ENCODE measurements around the gene DNAJC4.

Gene DNAJC4

DNA sequence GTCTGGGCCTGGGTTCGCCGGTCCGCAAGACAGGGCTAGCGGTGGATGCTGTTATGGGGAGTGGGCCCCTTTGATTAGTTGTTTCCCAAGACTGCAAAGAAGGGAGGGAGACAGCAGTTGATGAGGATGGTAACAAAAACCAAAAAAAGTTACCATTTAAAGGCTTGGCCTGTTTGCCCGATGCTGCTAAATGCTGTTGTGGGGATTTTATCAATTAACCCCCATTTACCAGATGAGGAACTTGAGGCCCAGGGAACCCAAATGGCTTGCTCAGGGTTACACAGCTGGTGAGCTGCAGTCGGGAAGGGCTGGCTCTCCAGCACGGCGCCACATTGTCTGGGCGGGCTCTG, 7.7 kb upstream of the DNAJC4 start:
- H3K27ac ChIP-seq (ENCODE audit: low read depth, low read length): no peak overlapping the region
- no peaks in the 10 kb centered on the region for H3K9me3 ChIP-seq (ENCODE audit: control insufficient read depth, insufficient read depth, low read length)
- peaks cover 8% of the 10 kb centered on the region; the same call in 1 of the 2 replicates for H3K4me1 ChIP-seq (ENCODE audit: control insufficient read depth, insufficient read depth, low read length)
- H3K9ac ChIP-seq (ENCODE audit: low read depth, low read length): no peak overlapping the region
- peaks cover 38% of the 10 kb centered on the region for H3K36me3 ChIP-seq (ENCODE audit: control insufficient read depth, insufficient read depth, low read length)
- H3K27me3 ChIP-seq (ENCODE audit: control insufficient read depth, insufficient read depth, low read length): no peaks in the 10 kb centered on the region
- no peak overlapping the region for H3K4me3 ChIP-seq (ENCODE audit: low read depth, low read length)

- no peak overlapping the region for H3K4me3 ChIP-seq (ENCODE audit: low read depth, low read length)
- no peaks in the 10 kb centered on the region for H3K27me3 ChIP-seq (ENCODE audit: control insufficient read depth, insufficient read depth, low read length)
- H3K4me1 ChIP-seq (ENCODE audit: control insufficient read depth, insufficient read depth, low read length): peaks cover 8% of the 10 kb centered on the region; the same call in 1 of the 2 replicates
- no peak overlapping the region for H3K9ac ChIP-seq (ENCODE audit: low read depth, low read length)
- peaks cover 38% of the 10 kb centered on the region for H3K36me3 ChIP-seq (ENCODE audit: control insufficient read depth, insufficient read depth, low read length)
- no peak overlapping the region for H3K27ac ChIP-seq (ENCODE audit: low read depth, low read length)
- no peaks in the 10 kb centered on the region for H3K9me3 ChIP-seq (ENCODE audit: control insufficient read depth, insufficient read depth, low read length)
Measured at GRCh38 chr11:64223001-64223651, 7.2 kb upstream of the DNAJC4 start.

- peaks cover 38% of the 10 kb centered on the region for H3K36me3 ChIP-seq (ENCODE audit: control insufficient read depth, insufficient read depth, low read length)
- no peaks in the 10 kb centered on the region for H3K27me3 ChIP-seq (ENCODE audit: control insufficient read depth, insufficient read depth, low read length)
- no peak overlapping the region for H3K9ac ChIP-seq (ENCODE audit: low read depth, low read length)
- no peak overlapping the region for H3K4me3 ChIP-seq (ENCODE audit: low read depth, low read length)
- no peak overlapping the region for H3K27ac ChIP-seq (ENCODE audit: low read depth, low read length)
- H3K4me1 ChIP-seq (ENCODE audit: control insufficient read depth, insufficient read depth, low read length): peaks cover 8% of the 10 kb centered on the region; the same call in 1 of the 2 replicates
- H3K9me3 ChIP-seq (ENCODE audit: control insufficient read depth, insufficient read depth, low read length): no peaks in the 10 kb centered on the region
Measured at GRCh38 chr11:64224151-64224890, 6.0 kb upstream of the DNAJC4 start.

DNA sequence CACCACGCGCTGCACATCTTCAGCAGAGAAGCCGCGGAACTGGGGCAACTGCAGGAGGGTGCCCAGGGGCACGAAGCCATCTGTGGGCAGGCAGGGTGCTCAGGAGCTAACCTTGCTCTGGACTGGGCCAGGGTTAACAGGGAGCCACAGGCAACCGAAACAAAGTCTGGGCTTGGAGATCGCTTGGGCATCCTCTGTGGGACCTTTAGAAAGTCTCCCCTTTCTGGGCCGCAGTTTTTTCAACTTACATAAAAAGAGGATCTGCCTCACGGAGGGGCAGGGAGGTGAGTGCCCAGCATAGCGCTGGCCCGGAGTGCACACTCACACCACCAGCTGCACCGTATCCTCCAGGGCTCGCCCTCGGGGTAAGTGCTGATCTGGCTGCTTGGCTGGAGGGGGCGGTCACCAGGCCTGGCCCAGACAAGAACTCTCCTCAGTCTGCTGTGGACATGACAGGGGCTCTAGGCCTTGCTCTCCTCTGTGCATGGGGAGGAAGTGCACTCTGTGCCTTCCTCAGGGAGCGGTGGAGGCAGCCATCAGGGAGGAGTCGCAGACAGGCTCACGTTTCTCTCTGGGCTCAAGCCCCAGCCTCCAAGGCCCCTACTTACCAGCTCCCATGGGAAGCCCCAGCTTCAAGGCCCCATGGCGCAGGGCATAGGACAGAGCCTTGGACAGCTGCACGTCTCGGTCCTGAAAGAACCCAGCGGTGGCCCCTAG, 5.3 kb upstream of the DNAJC4 start:
- H3K27me3 ChIP-seq (ENCODE audit: control insufficient read depth, insufficient read depth, low read length): no peaks in the 10 kb centered on the region
- H3K9ac ChIP-seq (ENCODE audit: low read depth, low read length): peak overlapping the region; percentile 11
- peak overlapping the region; percentile 73 for H3K4me3 ChIP-seq (ENCODE audit: low read depth, low read length)
- no peak overlapping the region for H3K27ac ChIP-seq (ENCODE audit: low read depth, low read length)
- H3K4me1 ChIP-seq (ENCODE audit: control insufficient read depth, insufficient read depth, low read length): peaks cover 8% of the 10 kb centered on the region; the same call in 1 of the 2 replicates
- peaks cover 34% of the 10 kb centered on the region for H3K36me3 ChIP-seq (ENCODE audit: control insufficient read depth, insufficient read depth, low read length)
- no peaks in the 10 kb centered on the region for H3K9me3 ChIP-seq (ENCODE audit: control insufficient read depth, insufficient read depth, low read length)

GRCh38 chr11:64225608-64226506, 4.5 kb upstream of the DNAJC4 start, which contains the start of the genes NUDT22 and TRPT1:
TSS of gene NUDT22 (plus strand) at chr11:64226274. CDS start at chr11:64226653, 379 bp downstream.
TSS of gene TRPT1 (minus strand) at chr11:64226186. CDS start at chr11:64225860, 326 bp downstream.
- Histone ChIP-seq H3K27me3 (ENCODE audit: control insufficient read depth, insufficient read depth, low read length) (no peaks in the 10 kb centered on the region), H3K4me3 (ENCODE audit: low read depth, low read length) (peak within 1 kb of the TSS; percentile 73), H3K9ac (ENCODE audit: low read depth, low read length) (peak within 1 kb of the TSS; percentile 51), H3K9me3 (ENCODE audit: control insufficient read depth, insufficient read depth, low read length) (no peaks in the 10 kb centered on the region), H3K36me3 (ENCODE audit: control insufficient read depth, insufficient read depth, low read length) (peaks cover 27% of the 10 kb centered on the region), H3K4me1 (ENCODE audit: control insufficient read depth, insufficient read depth, low read length) (peaks cover 8% of the 10 kb centered on the region; the same call in 1 of the 2 replicates), H3K27ac (ENCODE audit: low read depth, low read length) (peak within 1 kb of the TSS; percentile 62)

DNA sequence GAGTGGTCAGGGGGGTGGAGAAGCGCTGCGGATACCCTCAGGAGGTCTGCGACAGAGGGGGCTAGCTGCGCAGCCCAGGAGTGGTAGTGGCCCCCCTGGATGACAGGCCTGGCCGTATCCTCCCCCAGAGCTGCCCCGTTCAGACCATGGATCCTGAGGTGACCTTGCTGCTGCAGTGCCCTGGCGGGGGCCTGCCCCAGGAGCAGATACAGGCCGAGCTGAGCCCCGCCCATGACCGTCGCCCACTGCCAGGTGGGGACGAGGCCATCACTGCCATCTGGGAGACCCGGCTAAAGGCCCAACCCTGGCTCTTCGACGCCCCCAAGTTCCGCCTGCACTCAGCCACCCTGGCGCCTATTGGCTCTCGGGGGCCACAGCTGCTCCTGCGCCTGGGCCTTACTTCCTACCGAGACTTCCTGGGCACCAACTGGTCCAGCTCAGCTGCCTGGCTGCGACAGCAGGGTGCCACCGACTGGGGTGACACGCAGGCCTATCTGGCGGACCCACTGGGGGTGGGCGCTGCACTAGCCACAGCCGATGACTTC, 3.8 kb upstream of the DNAJC4 start:
- H3K27ac ChIP-seq (ENCODE audit: low read depth, low read length): peak overlapping the region; percentile 8
- peak overlapping the region; percentile 51 for H3K9ac ChIP-seq (ENCODE audit: low read depth, low read length)
- peak overlapping the region; percentile 73 for H3K4me3 ChIP-seq (ENCODE audit: low read depth, low read length)
- H3K36me3 ChIP-seq (ENCODE audit: control insufficient read depth, insufficient read depth, low read length): peaks cover 23% of the 10 kb centered on the region
- H3K9me3 ChIP-seq (ENCODE audit: control insufficient read depth, insufficient read depth, low read length): no peaks in the 10 kb centered on the region
- H3K27me3 ChIP-seq (ENCODE audit: control insufficient read depth, insufficient read depth, low read length): no peaks in the 10 kb centered on the region
- H3K4me1 ChIP-seq (ENCODE audit: control insufficient read depth, insufficient read depth, low read length): peaks cover 9% of the 10 kb centered on the region; the same call in 1 of the 2 replicates

DNA sequence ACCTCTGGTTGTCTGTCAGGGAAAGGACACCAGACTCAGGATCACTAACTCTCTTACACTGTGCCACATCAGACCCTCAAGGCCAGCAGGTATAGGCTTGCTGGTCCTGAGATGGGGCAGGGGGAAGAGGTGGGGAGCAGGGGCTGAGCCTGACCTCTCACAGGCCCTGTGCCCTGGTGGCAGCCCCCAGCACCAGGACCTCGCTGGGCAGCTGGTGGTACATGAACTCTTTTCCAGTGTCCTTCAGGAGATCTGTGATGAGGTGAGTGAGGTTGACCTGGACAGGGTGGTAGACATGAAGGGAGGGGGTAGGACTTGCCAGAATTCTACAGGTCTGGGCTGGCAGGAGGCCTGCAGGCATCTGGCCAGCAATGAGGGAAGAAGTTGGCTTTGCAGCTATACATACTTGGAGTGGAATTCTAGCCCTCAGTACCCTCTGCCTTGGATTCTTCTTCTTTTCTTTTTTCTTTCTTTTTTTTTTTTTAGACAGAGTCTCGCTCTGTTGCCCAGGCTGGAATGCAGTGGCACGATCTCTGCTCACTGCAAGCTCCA, 2.9 kb upstream of the DNAJC4 start:
- no peak overlapping the region for H3K4me3 ChIP-seq (ENCODE audit: low read depth, low read length)
- H3K9ac ChIP-seq (ENCODE audit: low read depth, low read length): no peak overlapping the region
- no peaks in the 10 kb centered on the region for H3K27me3 ChIP-seq (ENCODE audit: control insufficient read depth, insufficient read depth, low read length)
- no peaks in the 10 kb centered on the region for H3K9me3 ChIP-seq (ENCODE audit: control insufficient read depth, insufficient read depth, low read length)
- H3K36me3 ChIP-seq (ENCODE audit: control insufficient read depth, insufficient read depth, low read length): peaks cover 21% of the 10 kb centered on the region
- peaks cover 12% of the 10 kb centered on the region; the same call in 1 of the 2 replicates for H3K4me1 ChIP-seq (ENCODE audit: control insufficient read depth, insufficient read depth, low read length)
- H3K27ac ChIP-seq (ENCODE audit: low read depth, low read length): no peak overlapping the region

DNA sequence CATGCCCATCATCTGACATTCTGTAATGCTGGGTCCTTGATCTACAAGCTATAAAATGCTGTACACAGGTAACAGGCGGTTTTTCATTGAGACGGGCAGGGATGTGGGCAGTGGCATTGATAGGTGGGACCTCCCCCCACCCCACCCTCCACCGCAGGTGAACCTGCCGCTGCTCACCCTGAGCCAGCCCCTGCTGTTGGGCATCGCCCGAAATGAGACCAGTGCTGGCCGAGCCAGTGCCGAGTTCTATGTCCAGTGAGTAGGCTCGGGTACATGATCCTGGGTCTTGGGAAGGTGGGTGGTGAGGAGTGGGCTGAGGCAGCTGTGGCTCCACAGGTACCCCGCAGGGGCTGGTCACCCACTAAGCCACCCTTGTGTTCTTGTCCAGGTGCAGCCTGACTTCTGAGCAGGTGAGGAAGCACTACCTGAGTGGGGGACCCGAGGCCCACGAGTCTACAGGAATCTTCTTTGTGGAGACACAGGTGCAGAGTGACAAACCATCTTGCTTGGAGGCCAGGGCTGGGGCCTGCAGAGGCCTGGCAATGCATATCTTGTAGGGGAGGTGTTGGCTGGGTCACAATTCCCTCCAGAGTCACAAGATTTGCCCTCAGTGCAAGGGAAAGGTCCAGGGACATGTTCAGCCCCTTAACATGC, 1.1 kb upstream of the DNAJC4 start:
- H3K4me3 ChIP-seq (ENCODE audit: low read depth, low read length): no peak overlapping the region
- peaks cover 16% of the 10 kb centered on the region for H3K4me1 ChIP-seq (ENCODE audit: control insufficient read depth, insufficient read depth, low read length)
- H3K27ac ChIP-seq (ENCODE audit: low read depth, low read length): no peak overlapping the region
- peaks cover 5% of the 10 kb centered on the region for H3K36me3 ChIP-seq (ENCODE audit: control insufficient read depth, insufficient read depth, low read length)
- H3K9ac ChIP-seq (ENCODE audit: low read depth, low read length): no peak overlapping the region
- no peaks in the 10 kb centered on the region for H3K9me3 ChIP-seq (ENCODE audit: control insufficient read depth, insufficient read depth, low read length)
- no peaks in the 10 kb centered on the region; the same call in 1 of the 2 replicates for H3K27me3 ChIP-seq (ENCODE audit: control insufficient read depth, insufficient read depth, low read length)

GRCh38 chr11:64229744-64230170, 591 bp upstream of the DNAJC4 start:
- peak overlapping the region; percentile 81 for H3K4me3 ChIP-seq (ENCODE audit: low read depth, low read length)
- H3K27me3 ChIP-seq (ENCODE audit: control insufficient read depth, insufficient read depth, low read length): no peaks in the 10 kb centered on the region; the same call in 1 of the 2 replicates
- H3K9me3 ChIP-seq (ENCODE audit: control insufficient read depth, insufficient read depth, low read length): no peaks in the 10 kb centered on the region
- H3K9ac ChIP-seq (ENCODE audit: low read depth, low read length): no peak overlapping the region
- H3K4me1 ChIP-seq (ENCODE audit: control insufficient read depth, insufficient read depth, low read length): peaks cover 16% of the 10 kb centered on the region
- H3K36me3 ChIP-seq (ENCODE audit: control insufficient read depth, insufficient read depth, low read length): no peaks in the 10 kb centered on the region
- H3K27ac ChIP-seq (ENCODE audit: low read depth, low read length): peak overlapping the region; percentile 43

Measured in HUES48 (cell line).